ENCODE measurements around the gene GPR78.
A peak's percentile ranks its signal among the peaks of the same experiment; 100 is the strongest.

The GPR78 gene

DNA sequence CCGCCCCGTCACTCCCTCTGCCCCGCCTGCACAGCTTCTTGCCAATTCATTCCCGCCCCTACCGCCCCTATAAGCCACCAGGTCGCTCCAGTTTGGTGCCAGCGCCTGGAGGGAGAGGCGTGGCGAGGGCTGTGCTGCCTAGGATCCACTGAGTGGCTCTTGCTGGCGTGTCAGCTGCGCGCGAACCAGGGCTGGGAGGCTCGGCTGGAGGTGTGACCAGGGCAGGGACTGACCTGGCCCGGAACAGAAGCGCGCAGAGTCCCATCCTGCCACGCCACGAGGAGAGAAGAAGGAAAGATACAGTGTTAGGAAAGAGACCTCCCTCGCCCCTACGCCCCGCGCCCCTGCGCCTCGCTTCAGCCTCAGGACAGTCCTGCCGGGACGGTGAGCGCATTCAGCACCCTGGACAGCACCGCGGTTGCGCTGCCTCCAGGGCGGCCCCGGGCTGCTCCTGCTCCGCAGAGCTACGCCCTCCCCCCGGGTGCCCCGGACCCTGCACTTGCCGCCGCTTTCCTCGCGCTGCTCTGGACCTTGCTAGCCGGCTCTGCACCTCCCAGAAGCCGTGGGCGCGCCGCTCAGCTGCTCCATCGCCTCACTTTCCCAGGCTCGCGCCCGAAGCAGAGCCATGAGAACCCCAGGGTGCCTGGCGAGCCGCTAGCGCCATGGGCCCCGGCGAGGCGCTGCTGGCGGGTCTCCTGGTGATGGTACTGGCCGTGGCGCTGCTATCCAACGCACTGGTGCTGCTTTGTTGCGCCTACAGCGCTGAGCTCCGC is at the start of gene GPR78:
Gene GPR78 (plus strand): TSS at position 72 of the 773 bp plus-strand sequence. CDS start 591 bp downstream, at position 663.
- DNase-seq (ENCODE audit: low read depth): peak; percentile 19
- no peak within 1 kb of the TSS for H3K4me3 ChIP-seq (ENCODE audit: low read length)
- TF ChIP-seq CTCF (IDR thresholded peaks at IDR 0.05; ENCODE audit: insufficient read depth, low read depth, low read length, missing control alignments): no peak

- TF ChIP-seq CTCF (IDR thresholded peaks at IDR 0.05; ENCODE audit: insufficient read depth, low read depth, low read length, missing control alignments): no peak
- H3K4me3 ChIP-seq (ENCODE audit: low read length): no peak overlapping the region
- DNase-seq (ENCODE audit: low read depth): no peak
These were observed 47.9 kb upstream of the GPR78 start for GRCh38 chr4:8532245-8532781.

GRCh38 chr4:8533274-8533865 is 46.8 kb upstream of the GPR78 start:
- no peak for TF ChIP-seq CTCF (IDR thresholded peaks at IDR 0.05; ENCODE audit: insufficient read depth, low read depth, low read length, missing control alignments)
- no peak overlapping the region for H3K4me3 ChIP-seq (ENCODE audit: low read length)
- no peak for DNase-seq (ENCODE audit: low read depth)

DNA sequence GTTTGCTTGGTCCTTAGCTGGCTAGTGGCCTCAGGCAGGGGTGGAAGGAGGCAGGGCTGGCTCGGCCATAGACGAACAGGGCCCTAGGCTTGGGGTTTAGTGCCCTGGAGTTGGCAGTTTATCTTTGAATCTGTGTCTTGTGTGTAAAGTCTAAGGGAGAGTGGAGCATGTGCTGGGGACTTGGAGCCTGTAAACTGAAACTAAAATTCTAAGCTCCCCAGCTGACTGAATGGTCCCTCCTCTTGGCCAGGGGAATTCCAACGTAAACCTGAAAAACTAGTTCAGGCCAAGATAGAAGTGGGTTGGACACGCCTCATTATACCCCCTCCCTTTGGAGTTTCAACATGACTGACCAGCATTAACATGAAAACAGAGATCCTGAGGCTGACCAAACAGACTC is 46.1 kb upstream of the GPR78 start:
- no peak for TF ChIP-seq CTCF (IDR thresholded peaks at IDR 0.05; ENCODE audit: insufficient read depth, low read depth, low read length, missing control alignments)

GRCh38 chr4:8534611-8535010 is 45.6 kb upstream of the GPR78 start:
- no peak overlapping the region for H3K4me3 ChIP-seq (ENCODE audit: low read length)
- TF ChIP-seq CTCF (IDR thresholded peaks at IDR 0.05; ENCODE audit: insufficient read depth, low read depth, low read length, missing control alignments): no peak
- DNase-seq (ENCODE audit: low read depth): peak; percentile 36

More for the DNA sequence above, 46.1 kb upstream of the GPR78 start:
- H3K4me3 ChIP-seq (ENCODE audit: low read length): no peak overlapping the region
- peak; percentile 91 for DNase-seq (ENCODE audit: low read depth)

- no peak for TF ChIP-seq CTCF (IDR thresholded peaks at IDR 0.05; ENCODE audit: insufficient read depth, low read depth, low read length, missing control alignments)
These were observed 43.7 kb upstream of the GPR78 start for GRCh38 chr4:8536467-8536866.

More at GRCh38 chr4:8536467-8536866, 43.7 kb upstream of the GPR78 start:
- H3K4me3 ChIP-seq (ENCODE audit: low read length): no peak overlapping the region
- DNase-seq (ENCODE audit: low read depth): no peak
